ENCODE results near the gene ZNF823. TPM values are rescaled to one million over a fixed set of nuclear protein-coding genes. Genes with fewer than 3 reads are reported as not detected.

Gene ZNF823
- total and polyA plus RNA-seq, 2 experiments from 2014 or later = 3.4 to 10.4 TPM

GRCh38 chr19:11763611-11764010, 24.9 kb upstream of the ZNF823 start:
- no peak overlapping the region for H3K4me2 ChIP-seq
- H3K4me1 ChIP-seq (ENCODE audit: insufficient read depth) = peaks cover 10% of the 10 kb centered on the region
- H4K20me1 ChIP-seq (ENCODE audit: insufficient read depth, poor library complexity, severe bottlenecking) = no peaks in the 10 kb centered on the region
- H3K27me3 ChIP-seq = no peaks in the 10 kb centered on the region
- TF ChIP-seq EZH2phosphoT487 (IDR thresholded peaks at IDR 0.05; ENCODE audit: low read depth, severe bottlenecking, unreplicated experiment) = no peak
- no peak for TF ChIP-seq EZH2 (IDR thresholded peaks at IDR 0.05; ENCODE audit: borderline replicate concordance)
- no peak for TF ChIP-seq CTCF (IDR thresholded peaks at IDR 0.05; ENCODE audit: poor library complexity)
- no peak overlapping the region for H3K4me3 ChIP-seq
- H3K79me2 ChIP-seq = peaks cover 6% of the 10 kb centered on the region
- no peaks in the 10 kb centered on the region for H3K36me3 ChIP-seq (replicated peaks; ENCODE audit: insufficient read depth, low read depth)
- DNase-seq (ENCODE audit: low spot score) = no peak
- H3K9me3 ChIP-seq (ENCODE audit: low read depth) = no peaks in the 10 kb centered on the region
- no peak overlapping the region for H3K27ac ChIP-seq
- 89% methylated on average over 1 of the region's 1 CpG for WGBS (ENCODE audit: low lambda C conversion rate, missing lambda C conversion rate)
- H2AFZ ChIP-seq = no peak overlapping the region
- H3K9me2 ChIP-seq (replicated peaks; ENCODE audit: insufficient read depth) = no peaks in the 10 kb centered on the region

- Histone ChIP-seq H3K27ac (no peak overlapping the region), H3K9me3 (ENCODE audit: low read depth) (no peaks in the 10 kb centered on the region), H3K79me2 (peaks cover 1% of the 10 kb centered on the region), H3K36me3 (replicated peaks; ENCODE audit: insufficient read depth, low read depth) (no peaks in the 10 kb centered on the region), H2AFZ (no peak overlapping the region), H3K9me2 (replicated peaks; ENCODE audit: insufficient read depth) (no peaks in the 10 kb centered on the region), H4K20me1 (ENCODE audit: insufficient read depth, poor library complexity, severe bottlenecking) (no peaks in the 10 kb centered on the region), H3K4me2 (no peak overlapping the region), H3K4me3 (no peak overlapping the region), H3K27me3 (no peaks in the 10 kb centered on the region), H3K4me1 (ENCODE audit: insufficient read depth) (peaks cover 5% of the 10 kb centered on the region)
- 75% methylated on average over 3 of the region's 3 CpGs for WGBS (ENCODE audit: low lambda C conversion rate, missing lambda C conversion rate)
- DNase-seq (ENCODE audit: low spot score) = no peak
- TF ChIP-seq CTCF (IDR thresholded peaks at IDR 0.05; ENCODE audit: poor library complexity) = no peak
- TF ChIP-seq EZH2 (IDR thresholded peaks at IDR 0.05; ENCODE audit: borderline replicate concordance) = no peak
- TF ChIP-seq EZH2phosphoT487 (IDR thresholded peaks at IDR 0.05; ENCODE audit: low read depth, severe bottlenecking, unreplicated experiment) = no peak
These were observed 24.4 kb upstream of the ZNF823 start for GRCh38 chr19:11763117-11763516.

GRCh38 chr19:11759805-11760204, 21.1 kb upstream of the ZNF823 start:
- Histone ChIP-seq H3K27ac (no peak overlapping the region), H3K9me3 (ENCODE audit: low read depth) (peaks cover 6% of the 10 kb centered on the region), H3K4me1 (ENCODE audit: insufficient read depth) (no peaks in the 10 kb centered on the region), H3K79me2 (no peaks in the 10 kb centered on the region), H3K4me3 (no peak overlapping the region), H3K27me3 (no peaks in the 10 kb centered on the region), H3K36me3 (replicated peaks; ENCODE audit: insufficient read depth, low read depth) (no peaks in the 10 kb centered on the region), H3K9me2 (replicated peaks; ENCODE audit: insufficient read depth) (no peaks in the 10 kb centered on the region), H2AFZ (no peak overlapping the region), H3K4me2 (no peak overlapping the region), H4K20me1 (ENCODE audit: insufficient read depth, poor library complexity, severe bottlenecking) (no peaks in the 10 kb centered on the region)
- TF ChIP-seq CTCF (IDR thresholded peaks at IDR 0.05; ENCODE audit: poor library complexity) = no peak
- no peak for TF ChIP-seq EZH2 (IDR thresholded peaks at IDR 0.05; ENCODE audit: borderline replicate concordance)
- TF ChIP-seq EZH2phosphoT487 (IDR thresholded peaks at IDR 0.05; ENCODE audit: low read depth, severe bottlenecking, unreplicated experiment) = no peak
- no peak for DNase-seq (ENCODE audit: low spot score)
- WGBS (ENCODE audit: low lambda C conversion rate, missing lambda C conversion rate) = 77% methylated on average over 7 of the region's 7 CpGs

- Histone ChIP-seq H3K4me1 (ENCODE audit: insufficient read depth) (no peaks in the 10 kb centered on the region), H2AFZ (no peak overlapping the region), H3K27ac (no peak overlapping the region), H4K20me1 (ENCODE audit: insufficient read depth, poor library complexity, severe bottlenecking) (no peaks in the 10 kb centered on the region), H3K79me2 (no peaks in the 10 kb centered on the region), H3K27me3 (no peaks in the 10 kb centered on the region), H3K9me3 (ENCODE audit: low read depth) (peaks cover 6% of the 10 kb centered on the region), H3K9me2 (replicated peaks; ENCODE audit: insufficient read depth) (no peaks in the 10 kb centered on the region), H3K4me3 (no peak overlapping the region), H3K36me3 (replicated peaks; ENCODE audit: insufficient read depth, low read depth) (no peaks in the 10 kb centered on the region), H3K4me2 (no peak overlapping the region)
- WGBS (ENCODE audit: low lambda C conversion rate, missing lambda C conversion rate) = 63% methylated on average over 1 of the region's 1 CpG
- DNase-seq (ENCODE audit: low spot score) = no peak
- TF ChIP-seq EZH2 (IDR thresholded peaks at IDR 0.05; ENCODE audit: borderline replicate concordance) = no peak
- TF ChIP-seq EZH2phosphoT487 (IDR thresholded peaks at IDR 0.05; ENCODE audit: low read depth, severe bottlenecking, unreplicated experiment) = no peak
- no peak for TF ChIP-seq CTCF (IDR thresholded peaks at IDR 0.05; ENCODE audit: poor library complexity)
These were observed 18.2 kb upstream of the ZNF823 start for GRCh38 chr19:11756965-11757364.

Data from hepatocyte (in vitro differentiated cells).